C4-2B (cell line): Measurements from ENCODE around the gene PRPSAP2.

ENCODE experiments used
- CTCF ChIP-seq: fragments of 450-650 bp; conservative IDR thresholded peaks from 2 replicates; pipeline ENCODE4 v1.5.1; 2017; ENCODE audit warnings: mild to moderate bottlenecking
- ZFX ChIP-seq: fragments of 450-650 bp; IDR thresholded peaks from 2 replicates; pipeline ENCODE4 v1.6.1; 2017

- TF ChIP-seq CTCF, result no peak
- no peak for TF ChIP-seq ZFX
Observed at GRCh38 chr17:18910326-18910725, 52.4 kb downstream of the PRPSAP2 start.
